Left ventricle myocardium inferior (tissue), 1 donor: Measurements from ENCODE around the gene FASTKD1. TPM values are rescaled to one million over a fixed set of nuclear protein-coding genes. Genes with fewer than 3 reads are reported as not detected.
"Not testable (repeated sequence)": the region's sequence is repeated elsewhere in the genome, so short reads cannot be mapped to it uniquely, and the experiment has no call there.

Source experiments
- DNase-seq: peaks from one replicate; pipeline ENCODE4 v3.0.0-alpha.2; 2020
- H3K27ac ChIP-seq: fragments of 200-600 bp; replicated peaks from 2 replicates; pipeline ENCODE4 v1.8.0; 2021
- H3K27me3 ChIP-seq: fragments of 200-600 bp; 2 replicates; pipeline ENCODE4 v1.8.0; 2021; ENCODE audit warnings: low read depth
- H3K36me3 ChIP-seq: fragments of 200-600 bp; 2 replicates; pipeline ENCODE4 v1.8.0; 2021
- H3K4me1 ChIP-seq: fragments of 200-600 bp; 2 replicates; pipeline ENCODE4 v1.8.0; 2021
- H3K4me3 ChIP-seq: fragments of 200-600 bp; 2 replicates; pipeline ENCODE4 v1.8.0; 2021; ENCODE audit warnings: mild to moderate bottlenecking, moderate library complexity
- H3K9me3 ChIP-seq: fragments of 200-600 bp; replicated peaks from 2 replicates; pipeline ENCODE4 v1.8.0; 2021
- intact Hi-C: fragments of 100-400 bp; cut with micrococcal nuclease; formaldehyde crosslinking; loops from one replicate; pipeline ENCODE4 v1.11.0; 2022
- total RNA-seq: library from RNA; stranded (reverse); fragmentation: NEBNext Ultra II Directional; extraction: Animal tissue kit (Norgen Biotek cat#: 25700); gene quantifications from one replicate; pipeline ENCODE4 v1.2.1, GENCODE V29; 2021
- TF ChIP-seq, protein P1 (sequence below): fragments of 200-600 bp; IDR thresholded peaks from 2 replicates; pipeline ENCODE4 v1.8.0; 2021; ENCODE audit warnings: antibody characterized with exemption, mild to moderate bottlenecking, borderline replicate concordance
- donor health status: DM: no; HTN: yes; CAD: no; lungs with severe emphysema.

Gene FASTKD1
- total RNA-seq, 1 donor from 2014 or later, result 121 TPM

GRCh38 chr2:169585673-169586072 lies 12.0 kb upstream of the FASTKD1 start:
- peaks cover 4% of the 10 kb centered on the region for H3K9me3 ChIP-seq
- H3K27ac ChIP-seq, result peak overlapping the region; percentile 97
- TF ChIP-seq, protein P1, sequence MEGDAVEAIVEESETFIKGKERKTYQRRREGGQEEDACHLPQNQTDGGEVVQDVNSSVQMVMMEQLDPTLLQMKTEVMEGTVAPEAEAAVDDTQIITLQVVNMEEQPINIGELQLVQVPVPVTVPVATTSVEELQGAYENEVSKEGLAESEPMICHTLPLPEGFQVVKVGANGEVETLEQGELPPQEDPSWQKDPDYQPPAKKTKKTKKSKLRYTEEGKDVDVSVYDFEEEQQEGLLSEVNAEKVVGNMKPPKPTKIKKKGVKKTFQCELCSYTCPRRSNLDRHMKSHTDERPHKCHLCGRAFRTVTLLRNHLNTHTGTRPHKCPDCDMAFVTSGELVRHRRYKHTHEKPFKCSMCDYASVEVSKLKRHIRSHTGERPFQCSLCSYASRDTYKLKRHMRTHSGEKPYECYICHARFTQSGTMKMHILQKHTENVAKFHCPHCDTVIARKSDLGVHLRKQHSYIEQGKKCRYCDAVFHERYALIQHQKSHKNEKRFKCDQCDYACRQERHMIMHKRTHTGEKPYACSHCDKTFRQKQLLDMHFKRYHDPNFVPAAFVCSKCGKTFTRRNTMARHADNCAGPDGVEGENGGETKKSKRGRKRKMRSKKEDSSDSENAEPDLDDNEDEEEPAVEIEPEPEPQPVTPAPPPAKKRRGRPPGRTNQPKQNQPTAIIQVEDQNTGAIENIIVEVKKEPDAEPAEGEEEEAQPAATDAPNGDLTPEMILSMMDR, result no peak
- intact Hi-C loops, result no loop called here
- no peaks in the 10 kb centered on the region for H3K36me3 ChIP-seq
- H3K4me1 ChIP-seq, result peaks cover 48% of the 10 kb centered on the region
- H3K27me3 ChIP-seq, result no peaks in the 10 kb centered on the region
- no peak for DNase-seq
- peak overlapping the region; percentile 84 for H3K4me3 ChIP-seq

- TF ChIP-seq, protein P1, result no peak
- intact Hi-C loops, result no loop called here
- H3K4me1 ChIP-seq, result peaks cover 41% of the 10 kb centered on the region
- peaks cover 4% of the 10 kb centered on the region for H3K9me3 ChIP-seq
- H3K27me3 ChIP-seq, result no peaks in the 10 kb centered on the region
- H3K4me3 ChIP-seq, result peak within 1 kb of the TSS; percentile 84
- no peaks in the 10 kb centered on the region for H3K36me3 ChIP-seq
- peak within 1 kb of the TSS; percentile 97 for H3K27ac ChIP-seq
- peak; percentile 90 for DNase-seq
Measured at GRCh38 chr2:169584005-169584877, 10.6 kb upstream of the FASTKD1 start, which contains the start of gene PPIG. TSS of gene PPIG (plus strand) at chr2:169584351. CDS start at chr2:169604042, 19,691 bp downstream.

GRCh38 chr2:169583518-169583917 lies 9.9 kb upstream of the FASTKD1 start:
- Histone ChIP-seq H3K27ac (peak overlapping the region; percentile 97), H3K36me3 (no peaks in the 10 kb centered on the region), H3K27me3 (no peaks in the 10 kb centered on the region), H3K4me3 (peak overlapping the region; percentile 84), H3K4me1 (peaks cover 39% of the 10 kb centered on the region), H3K9me3 (peaks cover 4% of the 10 kb centered on the region)
- intact Hi-C loops, result no loop called here
- DNase-seq, result no peak
- TF ChIP-seq, protein P1, result no peak

DNA sequence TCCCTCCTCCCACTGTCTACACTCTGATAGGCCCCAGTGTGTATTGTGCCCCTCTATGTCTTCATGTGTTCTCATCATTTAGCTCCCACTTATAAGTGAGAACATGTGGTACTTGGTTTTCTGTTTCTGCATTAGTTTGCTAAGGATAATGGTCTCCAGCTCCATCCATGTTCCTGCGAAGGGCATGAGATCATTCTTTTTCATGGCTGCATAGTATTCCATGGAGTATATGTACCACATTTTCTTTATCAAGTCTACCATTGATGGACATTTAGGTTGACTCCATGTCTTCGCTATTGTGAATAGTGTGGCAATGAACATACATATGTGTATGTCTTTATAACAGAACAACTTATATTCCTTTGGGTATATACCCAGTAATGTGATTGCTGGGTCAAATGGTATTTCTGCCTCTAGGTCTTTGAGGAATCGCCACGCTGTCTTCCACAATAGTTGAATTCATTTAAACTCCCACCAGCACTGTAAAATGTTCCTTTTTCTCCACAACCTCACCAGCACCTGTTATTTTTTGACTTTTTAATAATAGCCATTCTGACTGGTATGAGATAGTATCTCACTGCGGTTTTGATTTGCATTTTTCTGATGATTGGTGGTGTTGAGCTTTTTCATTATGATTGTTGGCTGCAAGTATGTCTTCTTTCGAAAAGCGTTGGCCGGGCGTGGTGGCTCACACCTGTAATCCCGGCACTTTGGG lies 9.0 kb upstream of the FASTKD1 start:
- intact Hi-C loops, result not testable (repeated sequence)

DNA sequence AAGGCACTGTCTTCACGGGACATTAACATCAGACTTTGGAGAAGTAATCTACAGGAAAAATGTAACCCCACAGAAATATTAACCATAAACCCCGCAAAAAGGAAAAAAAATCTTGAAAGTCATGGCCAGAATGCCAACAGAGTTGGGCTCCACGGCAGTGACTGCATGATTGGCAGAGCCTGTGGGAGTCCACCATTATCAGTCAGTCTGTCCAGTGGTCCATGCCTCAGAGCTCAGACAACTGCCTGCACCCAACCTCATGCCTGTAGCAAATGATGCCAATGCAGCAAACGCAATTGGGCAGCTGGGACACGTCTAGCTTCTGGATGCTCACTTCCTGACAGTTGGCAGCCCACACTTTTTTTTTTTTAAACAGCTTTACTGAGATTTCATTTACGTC lies 5.4 kb upstream of the FASTKD1 start:
- TF ChIP-seq, protein P1, result no peak
- no peak overlapping the region for H3K27ac ChIP-seq
- no peak overlapping the region for H3K4me3 ChIP-seq
- H3K36me3 ChIP-seq, result no peaks in the 10 kb centered on the region
- no peak for DNase-seq
- intact Hi-C loops, result no loop called here
- H3K4me1 ChIP-seq, result no peaks in the 10 kb centered on the region
- H3K9me3 ChIP-seq, result peaks cover 4% of the 10 kb centered on the region
- no peaks in the 10 kb centered on the region for H3K27me3 ChIP-seq

More for the DNA sequence above, 9.0 kb upstream of the FASTKD1 start:
- H3K27ac ChIP-seq, H3K9me3 ChIP-seq, H3K36me3 ChIP-seq, H3K4me3 ChIP-seq, H3K27me3 ChIP-seq, DNase-seq: not testable (repeated sequence)
- H3K4me1 ChIP-seq, result peaks cover 34% of the 10 kb centered on the region

GRCh38 chr2:169575264-169575663 lies 1.6 kb upstream of the FASTKD1 start:
- H3K36me3 ChIP-seq, DNase-seq, intact Hi-C loops, H3K27me3 ChIP-seq, H3K27ac ChIP-seq, H3K9me3 ChIP-seq, H3K4me3 ChIP-seq: not testable (repeated sequence)
- peaks cover 32% of the 10 kb centered on the region for H3K4me1 ChIP-seq

DNA sequence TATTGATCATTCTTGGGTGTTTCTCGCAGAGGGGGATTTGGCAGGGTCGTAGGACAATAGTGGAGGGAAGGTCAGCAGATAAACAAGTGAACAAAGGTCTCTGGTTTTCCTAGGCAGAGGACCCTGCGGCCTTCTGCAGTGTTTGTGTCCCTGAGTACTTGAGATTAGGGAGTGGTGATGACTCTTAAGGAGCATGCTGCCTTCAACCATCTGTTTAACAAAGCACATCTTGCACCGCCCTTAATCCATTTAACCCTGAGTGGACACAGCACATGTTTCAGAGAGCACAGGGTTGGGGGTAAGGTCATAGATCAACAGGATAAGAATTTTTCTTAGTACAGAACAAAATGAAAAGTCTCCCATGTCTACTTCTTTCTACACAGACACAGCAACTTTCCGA lies 874 bp upstream of the FASTKD1 start:
- H3K27ac ChIP-seq, H3K27me3 ChIP-seq, H3K36me3 ChIP-seq, H3K4me3 ChIP-seq, intact Hi-C loops, DNase-seq, H3K9me3 ChIP-seq: not testable (repeated sequence)
- peaks cover 39% of the 10 kb centered on the region for H3K4me1 ChIP-seq
